GM21381 (cell line): ENCODE measurements around the gene STK39.
A peak's percentile ranks its signal among the peaks of the same experiment; 100 is the strongest.
"Not testable (repeated sequence)": the region's sequence is repeated elsewhere in the genome, so short reads cannot be mapped to it uniquely, and the experiment has no call there.

Experiments used
- ATAC-seq: cut with Tn5 transposase; IDR thresholded peaks from one replicate; pipeline ENCODE4 v1.9.1; 2021; ENCODE audit warnings: mild to moderate bottlenecking, moderate library complexity; ENCODE audit not compliant: unreplicated experiment

The STK39 gene

DNA sequence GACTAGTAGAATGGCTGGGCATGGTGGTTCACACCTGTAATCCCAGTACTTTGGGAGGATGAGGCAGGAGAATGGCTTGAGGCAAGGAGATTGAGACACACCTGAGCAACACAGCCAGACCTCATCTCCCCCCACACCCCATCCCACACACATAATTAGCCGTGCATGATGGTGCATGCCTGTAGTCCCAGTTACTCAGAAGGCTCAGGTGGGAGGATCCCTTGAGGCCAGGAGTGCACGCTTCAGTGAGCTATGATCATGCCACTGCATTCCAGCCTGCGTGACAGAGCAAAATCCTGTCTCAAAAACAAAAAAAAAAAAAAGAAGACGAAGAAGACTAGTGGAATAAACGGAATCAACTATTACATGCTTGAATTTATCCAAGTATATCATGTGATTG lies 150.0 kb downstream of the STK39 start:
- ATAC-seq: no peak

DNA sequence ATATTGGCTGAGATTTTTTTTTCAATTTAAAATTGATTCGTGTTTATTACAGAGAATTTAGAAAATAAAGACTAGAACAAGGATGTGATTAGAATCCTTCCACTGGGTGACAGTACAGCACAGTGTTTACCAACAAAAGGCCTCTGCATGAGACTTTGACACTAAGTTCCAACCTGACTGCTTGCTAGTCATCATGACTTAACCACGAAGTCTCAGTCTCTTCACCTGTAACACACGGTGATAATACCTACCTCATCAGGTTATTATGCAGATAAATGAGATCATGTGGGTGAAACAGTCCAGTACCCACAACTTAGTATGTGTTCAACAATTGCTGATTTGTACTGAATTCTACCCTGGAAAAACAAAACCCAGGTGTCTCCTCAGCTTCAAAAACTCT lies 151.2 kb downstream of the STK39 start:
- ATAC-seq: no peak

DNA sequence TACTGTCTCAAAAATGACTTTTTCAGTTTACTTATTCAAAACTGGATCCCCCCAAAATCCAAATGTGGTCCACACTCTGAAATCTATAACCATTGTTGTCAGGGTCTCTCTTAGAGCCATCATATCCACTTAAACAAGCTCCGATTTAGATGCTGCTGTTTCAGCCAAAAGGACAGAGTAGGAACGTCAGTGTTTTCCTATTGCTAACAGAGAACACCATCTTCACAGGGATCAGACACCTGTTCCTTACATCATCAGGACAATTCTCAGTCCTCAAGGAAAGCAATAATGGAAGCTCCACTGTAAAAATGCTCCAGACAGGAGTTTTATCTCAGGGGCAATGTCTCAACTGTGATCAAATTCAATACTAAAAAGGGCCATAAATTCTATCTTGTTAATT lies 155.4 kb downstream of the STK39 start:
- no peak for ATAC-seq

DNA sequence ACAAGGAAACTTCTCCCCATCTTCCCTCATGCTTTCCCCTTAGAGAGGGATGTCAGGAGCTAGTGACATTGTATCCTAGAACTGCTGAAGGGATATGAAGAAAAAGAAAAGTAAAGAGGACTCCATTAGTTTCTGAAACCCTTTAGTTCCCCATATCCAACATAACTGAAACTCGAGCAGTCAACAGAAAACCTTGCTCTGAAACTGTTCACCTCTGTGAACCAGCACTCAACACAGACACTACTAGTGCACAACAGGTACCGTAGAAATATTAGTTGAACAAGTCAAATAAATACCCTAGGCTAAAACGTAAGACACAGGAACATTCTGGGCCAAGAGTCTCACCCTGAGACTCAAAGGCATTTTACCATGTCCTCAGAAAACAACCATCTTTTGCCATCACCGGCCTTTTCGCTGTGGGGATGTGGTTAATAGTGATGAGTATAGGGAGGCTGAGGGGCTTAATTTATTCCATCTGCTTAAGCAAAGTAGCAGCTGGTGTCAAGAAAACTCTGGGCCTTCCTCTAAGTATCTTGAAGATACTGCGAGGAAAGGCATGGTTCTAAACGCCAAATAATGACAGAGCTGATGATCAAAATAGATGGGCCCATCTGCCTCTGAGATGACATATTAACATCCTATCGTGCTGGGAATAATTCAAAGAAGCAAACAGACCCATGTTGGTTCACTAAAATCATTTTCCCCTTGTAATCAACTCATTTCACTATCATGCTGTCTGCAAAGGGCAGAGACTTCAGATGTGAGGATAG lies 156.8 kb downstream of the STK39 start:
- peak; percentile 91 for ATAC-seq

DNA sequence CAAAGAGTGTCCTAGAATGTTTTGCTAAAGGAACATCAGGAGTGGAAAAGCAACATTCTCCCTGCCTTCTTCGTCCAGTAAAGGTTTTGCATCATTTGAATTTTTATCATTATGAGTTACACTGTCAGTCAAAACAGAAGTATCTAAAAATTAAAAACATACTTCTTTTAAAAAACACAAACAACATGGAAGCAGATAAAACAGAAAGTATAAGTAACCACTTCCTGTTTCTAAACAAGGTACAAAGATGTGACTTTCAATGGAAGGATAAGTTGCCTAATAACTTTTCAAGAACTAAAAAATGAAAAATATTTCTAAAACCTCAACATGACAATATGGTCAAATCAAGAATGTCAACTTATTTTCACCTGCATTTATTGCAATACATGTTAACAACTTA lies 158.2 kb downstream of the STK39 start:
- peak; percentile 49 for ATAC-seq

DNA sequence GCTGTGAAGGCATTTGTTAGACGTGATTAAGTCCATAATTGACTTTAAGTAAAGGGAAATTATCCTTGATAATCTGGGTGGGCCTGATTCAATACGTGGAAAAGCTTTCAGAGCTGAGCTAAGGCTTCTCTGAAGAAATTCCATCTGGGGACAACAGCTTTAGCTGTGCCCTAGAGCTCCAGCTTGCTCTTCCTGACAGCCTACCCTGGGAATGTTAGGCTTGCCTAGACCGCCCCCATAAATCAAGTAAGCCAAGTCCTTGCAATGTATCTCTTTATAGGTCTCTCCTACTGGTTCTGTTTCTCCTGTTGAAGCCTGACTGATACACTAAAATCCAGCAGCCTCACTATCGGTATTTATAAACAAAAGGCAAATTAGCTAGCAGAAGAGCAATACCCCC lies 160.0 kb downstream of the STK39 start:
- ATAC-seq: no peak

DNA sequence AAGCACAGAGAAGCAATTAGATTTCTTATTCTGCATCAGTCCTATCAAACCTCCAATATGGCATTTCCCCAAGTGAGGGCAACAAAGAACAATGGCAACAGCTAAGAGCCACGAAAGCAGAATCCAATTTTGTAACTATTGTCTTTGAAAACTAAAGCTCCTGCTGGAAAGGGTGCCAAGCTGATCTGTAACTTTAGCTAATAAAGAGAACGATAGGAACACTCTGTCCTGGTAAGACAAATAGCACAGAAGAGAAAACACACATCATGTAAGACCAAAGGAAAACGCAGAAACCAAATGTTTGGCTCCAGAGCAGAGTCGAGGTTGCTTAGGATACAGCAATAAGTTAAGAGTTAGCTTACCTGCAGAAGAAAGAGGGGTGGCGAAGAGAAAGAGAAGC lies 160.5 kb downstream of the STK39 start:
- no peak for ATAC-seq

DNA sequence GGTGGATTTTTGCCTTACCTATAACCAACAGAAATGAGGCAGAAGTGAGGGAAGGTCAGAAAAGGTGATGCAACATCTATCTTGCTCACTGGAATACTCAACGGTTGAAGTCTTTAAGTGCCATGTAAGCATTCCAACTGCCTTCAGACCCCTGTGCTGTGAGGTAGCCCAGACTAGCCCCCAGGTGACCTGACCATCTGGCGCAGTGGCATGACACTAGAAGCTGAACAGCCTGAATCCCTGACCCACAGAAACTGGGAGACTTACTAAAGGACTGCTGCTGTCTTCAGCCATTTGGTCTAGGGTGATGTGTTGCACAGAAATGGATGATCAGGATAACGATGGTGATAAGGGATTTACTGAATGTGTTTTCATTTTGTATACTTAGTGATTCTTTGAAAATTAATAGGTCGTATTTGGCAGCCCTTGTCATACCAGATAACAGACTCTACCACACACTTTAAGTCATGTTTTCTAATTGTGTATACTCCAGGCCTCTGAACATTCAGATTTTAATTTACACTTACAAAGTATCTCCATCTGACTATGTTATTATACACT lies 161.5 kb downstream of the STK39 start:
- ATAC-seq: no peak

DNA sequence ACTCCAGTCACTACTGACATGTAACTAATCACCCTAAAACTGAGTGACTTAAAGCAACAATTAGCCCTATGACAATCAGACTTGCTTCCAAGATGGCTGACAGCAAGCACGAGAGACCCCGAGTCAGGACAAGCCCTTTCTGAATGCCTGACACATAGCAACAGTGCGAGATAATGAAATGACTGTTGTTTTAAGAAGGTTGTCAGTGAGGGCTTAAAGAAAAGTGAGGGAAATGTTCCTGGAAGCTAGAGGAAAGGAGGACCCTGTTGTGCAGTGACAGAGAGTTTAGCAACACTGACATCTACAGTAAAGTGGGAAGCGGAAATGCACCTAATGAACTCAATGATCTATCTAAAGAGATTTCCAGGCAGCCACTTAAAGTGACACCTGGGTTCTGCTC lies 163.1 kb downstream of the STK39 start:
- no peak for ATAC-seq

DNA sequence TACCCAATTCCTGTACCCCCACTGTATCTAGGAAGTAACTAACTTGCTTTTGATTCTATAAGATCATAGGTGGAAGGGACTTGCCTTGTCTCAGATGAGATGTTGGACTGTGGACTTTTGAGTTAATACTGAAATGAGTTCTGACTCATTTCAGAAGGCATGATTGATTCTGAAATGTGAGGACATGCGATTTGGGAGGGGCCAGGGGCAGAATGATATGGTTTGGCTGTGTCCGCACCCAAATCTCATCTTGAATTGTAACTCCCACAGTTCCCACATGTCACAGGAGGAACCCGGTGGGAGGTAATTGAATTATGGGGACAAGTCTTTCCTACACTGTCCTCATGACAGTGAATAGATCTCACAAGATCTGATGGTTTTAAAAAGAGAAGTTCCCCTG lies 165.9 kb downstream of the STK39 start:
- not testable (repeated sequence) for ATAC-seq

DNA sequence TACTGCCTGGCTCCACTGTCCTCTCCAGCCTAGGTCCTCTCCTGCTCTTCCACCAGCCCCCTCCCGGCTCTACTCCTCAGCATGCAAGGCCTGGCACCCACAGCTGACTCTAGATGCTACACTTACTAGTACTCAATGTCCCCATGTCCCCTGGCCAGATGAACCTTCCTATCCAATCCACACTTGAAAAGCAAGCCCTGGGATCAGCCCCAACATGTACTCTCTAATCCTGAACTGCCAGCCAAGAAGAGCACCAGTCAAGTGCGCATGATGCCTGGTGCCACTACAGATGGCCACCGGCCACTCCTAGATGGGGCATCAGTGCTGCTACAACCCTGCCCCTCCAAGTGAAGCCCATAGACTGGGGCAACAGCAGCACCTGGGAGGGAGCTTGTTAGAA lies 168.2 kb downstream of the STK39 start:
- ATAC-seq: no peak

DNA sequence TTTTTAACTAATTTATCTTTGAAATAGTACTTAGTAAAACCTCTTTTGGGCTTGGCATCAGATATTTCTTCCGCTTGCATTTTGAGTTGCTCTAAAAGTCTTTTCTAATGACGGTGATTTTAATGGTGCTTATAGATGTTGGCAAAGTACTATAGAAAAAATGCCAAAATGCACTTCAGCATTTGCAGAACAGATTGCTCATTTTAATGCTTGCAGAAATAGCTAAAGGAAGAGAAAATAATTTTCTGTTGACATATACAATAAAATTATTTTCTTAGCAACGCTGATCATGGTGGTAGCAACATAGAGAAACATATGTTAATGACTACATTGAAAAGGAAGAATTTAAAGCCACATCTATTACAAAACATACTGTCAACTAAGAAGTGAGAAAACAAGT lies 170.7 kb downstream of the STK39 start:
- no peak for ATAC-seq

DNA sequence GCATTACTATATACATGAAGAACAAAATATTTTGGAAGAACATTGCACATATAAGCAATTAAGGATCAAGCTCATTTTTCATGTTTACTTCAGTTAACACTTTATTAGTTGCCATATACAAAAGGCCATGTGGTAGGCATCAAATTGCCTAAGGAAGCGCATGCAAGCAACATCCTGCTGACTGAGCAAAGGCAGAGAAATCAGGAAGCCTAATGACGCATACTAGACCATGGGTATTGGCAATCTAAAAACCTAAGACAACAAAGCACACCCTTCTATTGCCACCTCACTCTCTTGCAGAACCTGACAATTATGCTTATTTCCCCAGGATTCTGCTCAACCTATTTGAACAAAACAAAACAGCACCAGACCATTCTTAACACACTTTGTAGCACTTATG lies 171.9 kb downstream of the STK39 start:
- ATAC-seq: no peak

DNA sequence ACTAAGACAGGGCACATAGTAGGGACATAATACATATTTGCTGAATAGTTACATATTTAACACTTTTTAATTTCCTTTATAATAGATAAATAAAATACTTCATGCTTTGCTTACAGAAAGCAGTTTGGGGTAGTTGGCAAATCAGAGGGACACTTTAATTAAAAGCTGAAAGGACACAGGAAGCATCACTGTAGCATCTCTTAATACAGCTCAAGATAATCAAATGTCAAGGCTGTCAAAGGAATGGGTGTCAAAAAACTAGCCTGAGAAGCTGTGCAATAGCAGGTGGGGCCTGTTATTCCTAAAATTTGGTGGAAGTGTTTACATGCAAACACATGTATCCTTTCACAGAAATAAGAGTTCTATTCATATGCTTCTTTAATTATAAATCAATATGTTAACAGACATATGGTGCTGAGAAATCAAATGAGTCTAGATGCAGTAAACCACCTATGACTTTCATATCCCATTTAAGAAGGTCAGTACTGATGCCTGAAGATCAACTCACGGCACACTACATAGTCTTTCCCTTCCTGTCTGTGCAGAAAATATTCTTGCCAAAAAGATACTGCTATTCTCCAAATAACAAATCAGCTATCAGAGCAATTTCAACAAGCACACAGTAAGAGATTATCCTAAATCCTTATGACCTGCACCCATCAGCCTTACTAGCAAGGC lies 174.6 kb downstream of the STK39 start:
- no peak for ATAC-seq

DNA sequence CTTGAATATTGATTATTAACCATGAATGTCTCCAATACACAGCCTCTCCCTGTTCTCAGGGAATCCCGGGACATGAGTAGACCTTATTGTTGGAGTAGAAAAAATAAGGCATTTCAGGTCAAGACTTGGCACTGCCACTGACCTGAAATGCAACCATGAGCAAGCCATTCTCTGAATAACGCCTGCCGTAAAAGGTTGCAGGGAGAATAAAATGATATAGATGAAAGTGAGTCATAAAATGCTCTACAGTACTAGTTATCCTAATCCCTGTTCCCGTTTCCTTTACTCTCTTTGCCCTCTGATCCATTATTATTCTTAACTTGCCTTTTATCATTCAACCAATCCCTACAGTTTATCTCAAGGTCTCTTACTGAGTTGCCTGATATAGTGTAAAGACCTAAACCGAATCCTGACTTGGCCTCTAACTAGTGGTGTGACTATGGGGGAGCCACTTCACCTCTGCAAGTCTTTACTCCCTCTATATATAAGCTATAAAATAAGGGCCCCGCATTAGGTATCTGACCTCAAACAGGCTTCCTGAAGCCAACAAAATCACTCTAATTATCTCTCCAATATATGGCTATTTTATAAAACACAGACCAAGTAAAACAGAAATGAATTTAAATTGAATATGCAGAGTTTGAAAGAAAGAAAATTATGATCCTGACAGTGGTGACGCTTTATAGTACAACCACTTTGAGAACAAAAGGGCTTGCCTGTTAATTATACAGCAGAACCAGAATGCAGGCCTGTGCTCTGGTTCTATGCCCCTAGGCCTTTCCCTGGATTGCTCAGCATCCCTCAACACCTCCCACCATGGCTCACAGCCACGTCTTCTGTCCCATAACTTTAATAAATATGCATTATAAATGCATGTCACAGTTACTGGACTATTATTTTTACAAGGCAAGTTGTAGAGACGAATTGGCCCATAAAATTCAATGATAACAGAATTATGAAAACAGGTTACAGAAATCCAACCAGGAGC lies 183.1 kb downstream of the STK39 start:
- no peak for ATAC-seq

DNA sequence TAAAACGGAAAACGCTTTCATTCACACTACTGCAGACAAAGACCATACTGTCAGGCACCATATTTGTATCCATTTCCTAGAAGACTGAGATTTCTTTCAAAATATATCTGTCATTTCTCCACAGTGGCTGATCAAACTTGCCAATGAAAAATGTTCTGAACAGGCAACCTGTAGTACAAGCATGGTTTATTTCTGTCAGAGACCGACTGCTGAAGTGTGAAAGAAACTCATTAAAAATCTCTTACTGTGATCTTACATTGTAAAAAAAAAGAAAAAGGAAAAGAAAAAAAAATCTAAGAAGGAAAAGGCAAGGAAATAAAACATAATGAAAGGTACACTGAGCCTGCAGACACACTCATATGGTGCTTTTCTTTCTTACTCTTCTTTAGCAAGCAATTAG lies 184.5 kb downstream of the STK39 start:
- ATAC-seq: no peak

DNA sequence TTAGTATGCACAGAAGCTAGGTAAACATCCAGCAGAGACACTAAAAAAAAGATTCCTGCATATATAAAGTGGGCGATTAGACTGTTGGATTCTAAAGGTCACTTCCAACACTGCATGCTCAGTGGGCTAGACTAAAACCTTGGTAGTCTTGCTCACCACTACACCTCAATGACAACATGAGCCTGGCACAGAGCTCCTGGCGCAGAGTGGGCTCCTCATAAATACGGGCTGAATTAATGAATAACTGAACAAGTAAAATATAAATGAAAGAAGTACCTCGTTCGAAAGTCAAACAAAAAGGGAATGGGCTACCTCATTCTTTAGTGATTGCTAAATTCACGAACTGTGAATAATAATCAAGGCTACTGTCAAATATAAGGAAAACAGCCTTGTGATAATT lies 185.3 kb downstream of the STK39 start:
- no peak for ATAC-seq

DNA sequence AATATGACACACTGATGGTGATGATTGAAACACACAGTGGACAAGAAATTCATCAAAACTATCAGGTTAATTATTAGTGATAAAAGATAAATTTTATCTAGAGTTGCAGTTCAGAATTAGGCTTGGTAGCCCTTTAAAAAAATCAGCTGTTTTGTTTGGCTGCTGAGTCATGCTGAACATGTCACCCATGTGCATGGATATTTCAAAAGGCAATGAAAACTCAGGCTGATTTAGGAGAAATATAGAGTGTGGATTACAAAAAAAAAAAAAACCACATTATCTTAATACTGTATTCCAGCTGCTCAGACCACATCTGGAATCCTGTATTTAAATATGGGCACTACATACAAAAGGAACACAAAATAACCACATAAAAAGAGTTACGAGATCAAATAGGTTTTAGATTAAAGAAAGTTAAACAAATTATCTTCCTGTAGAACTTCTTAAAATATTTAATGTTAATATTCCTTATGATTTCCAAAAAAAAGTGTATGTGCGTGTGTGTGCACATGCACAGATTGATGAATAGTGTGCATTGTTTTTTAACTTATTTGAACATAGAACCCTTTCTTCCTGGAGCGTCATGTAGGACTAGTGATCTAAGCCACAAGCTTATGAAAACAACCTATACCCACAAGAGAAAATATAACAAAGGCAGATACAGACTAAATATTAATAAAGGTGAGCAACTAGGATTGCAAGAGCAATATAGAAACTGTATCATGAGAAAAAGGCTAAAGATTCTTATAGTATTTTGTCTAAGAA lies 186.2 kb downstream of the STK39 start:
- ATAC-seq: no peak

DNA sequence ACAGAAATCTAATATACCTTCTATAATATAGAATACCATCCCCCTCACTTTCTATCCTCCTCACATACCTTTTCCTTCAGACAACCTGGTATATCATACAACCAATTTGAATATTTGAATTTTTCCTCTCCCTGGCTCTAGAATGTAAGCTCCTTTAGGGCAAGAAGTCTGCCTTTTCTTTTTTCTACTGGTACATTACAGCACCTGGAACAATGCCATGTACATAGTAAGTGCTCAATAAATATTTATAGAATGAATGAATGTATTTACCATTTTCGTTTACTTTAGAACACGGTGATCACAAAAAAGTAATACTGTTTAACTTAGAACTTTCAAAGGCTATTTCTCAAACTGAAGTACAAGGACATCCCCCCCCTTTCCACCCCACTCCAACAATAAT lies 187.6 kb downstream of the STK39 start:
- ATAC-seq: no peak

DNA sequence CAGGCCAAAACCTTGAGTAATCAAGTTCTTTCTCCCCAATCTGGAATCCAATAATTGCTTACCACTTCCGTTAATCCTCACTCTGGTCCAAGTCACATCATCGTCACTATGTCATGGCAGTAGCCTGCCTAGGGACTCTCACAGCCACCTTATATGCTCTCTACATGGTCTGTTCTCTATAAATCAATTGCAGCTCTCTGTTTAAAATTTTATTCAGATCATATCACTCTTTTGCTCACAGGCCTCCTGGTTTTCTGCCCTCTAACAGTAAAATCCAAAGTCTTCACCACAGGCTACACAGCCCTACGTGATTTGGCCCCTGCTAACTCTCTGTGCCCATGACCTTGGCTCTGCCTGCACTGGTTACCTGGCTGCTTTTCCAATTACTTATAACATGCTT lies 188.7 kb downstream of the STK39 start:
- no peak for ATAC-seq
